HG02642 (cell line): Measurements from ENCODE around the gene HNRNPDL.
"Not testable (repeated sequence)": the region's sequence is repeated elsewhere in the genome, so short reads cannot be mapped to it uniquely, and the experiment has no call there.

Experiments used
- ATAC-seq: cut with Tn5 transposase; IDR thresholded peaks from one replicate; pipeline ENCODE4 v1.9.1; 2021; ENCODE audit warnings: mild to moderate bottlenecking; ENCODE audit not compliant: unreplicated experiment, poor library complexity

Gene HNRNPDL

DNA sequence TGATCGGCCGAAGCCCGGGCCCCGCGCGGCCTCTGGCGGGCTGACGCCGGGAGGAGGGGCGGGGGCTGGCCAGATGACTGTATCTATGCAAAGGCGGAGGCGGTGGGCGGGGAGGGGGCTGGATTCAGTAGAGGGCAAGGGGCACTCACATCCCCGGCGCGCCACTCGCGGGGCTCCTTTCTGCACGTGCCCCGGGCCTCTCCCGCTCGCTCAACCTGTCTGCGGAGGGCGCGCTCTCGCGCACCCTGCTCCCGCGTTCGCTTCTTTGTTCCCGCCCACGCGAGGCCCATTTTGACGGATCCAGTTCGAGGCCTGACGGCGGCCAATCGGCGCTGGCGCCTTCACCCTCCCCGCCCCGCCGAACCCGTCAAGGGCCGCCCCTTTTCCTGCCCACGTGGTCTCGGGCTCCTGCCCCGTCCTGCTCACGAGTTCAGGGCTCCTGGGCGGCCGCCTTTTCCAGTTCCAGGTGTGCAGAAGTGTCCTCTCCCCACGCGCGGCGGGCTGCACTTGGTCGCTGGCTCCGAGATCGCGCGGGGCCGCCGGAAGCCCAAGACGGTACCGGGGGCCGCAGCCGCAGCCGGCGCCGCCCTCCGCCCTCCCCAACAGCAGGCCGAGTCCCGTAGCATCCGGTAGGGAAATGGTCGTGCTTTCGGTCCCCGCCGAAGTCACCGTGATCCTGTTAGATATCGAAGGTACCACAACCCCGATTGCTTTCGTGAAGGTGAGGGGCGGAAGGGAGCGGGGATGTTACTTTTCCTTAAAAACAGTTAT, at the start of gene HNRNPDL, which contains the start of gene ENOPH1:
TSS of gene HNRNPDL (minus strand) at position 270 of the 771 bp plus-strand sequence. CDS start 772 bp downstream, outside the sequence.
TSS of gene ENOPH1 (plus strand) at position 398 of the 771 bp plus-strand sequence. CDS start at position 638, 240 bp downstream.
- ATAC-seq, result peak; percentile 79

DNA sequence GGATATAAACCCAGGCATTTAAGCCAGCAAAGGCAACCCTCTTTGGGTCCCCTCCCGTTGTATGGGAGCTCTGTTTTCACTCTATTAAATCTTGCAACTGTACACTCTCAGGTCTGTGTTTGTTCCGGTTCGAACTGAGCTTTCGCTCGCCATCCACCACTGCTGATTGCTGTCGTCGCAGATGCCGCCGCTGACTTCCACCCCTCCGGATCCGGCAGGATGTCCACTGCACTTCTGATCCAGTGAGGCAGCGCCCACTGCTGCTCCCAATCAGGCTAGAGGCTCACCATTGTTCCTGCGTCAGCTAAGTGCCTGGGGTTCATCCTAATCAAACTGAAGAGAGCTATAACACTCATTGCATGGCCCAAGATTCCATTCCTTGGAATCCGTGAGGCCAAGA, 49.3 kb upstream of the HNRNPDL start:
- ATAC-seq, result no peak

DNA sequence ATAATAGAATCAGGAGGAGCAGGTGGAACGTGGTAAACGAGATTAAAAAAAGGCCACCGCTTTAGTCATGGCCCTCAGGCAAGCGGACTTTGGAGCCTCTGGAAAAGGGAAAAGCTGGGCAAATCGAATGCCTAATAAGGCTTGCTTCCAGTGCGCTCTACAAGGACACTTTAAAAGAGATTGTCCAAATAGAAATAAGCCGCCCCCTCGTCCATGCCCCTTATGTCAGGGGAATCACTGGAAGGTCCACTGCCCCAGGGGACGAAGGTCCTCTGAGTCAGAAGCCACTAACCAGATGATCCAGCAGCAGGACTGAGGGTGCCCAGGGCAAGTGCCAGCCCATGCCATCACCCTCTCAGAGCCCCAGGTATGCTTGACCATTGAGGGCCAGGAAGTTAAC, 47.2 kb upstream of the HNRNPDL start:
- not testable (repeated sequence) for ATAC-seq

DNA sequence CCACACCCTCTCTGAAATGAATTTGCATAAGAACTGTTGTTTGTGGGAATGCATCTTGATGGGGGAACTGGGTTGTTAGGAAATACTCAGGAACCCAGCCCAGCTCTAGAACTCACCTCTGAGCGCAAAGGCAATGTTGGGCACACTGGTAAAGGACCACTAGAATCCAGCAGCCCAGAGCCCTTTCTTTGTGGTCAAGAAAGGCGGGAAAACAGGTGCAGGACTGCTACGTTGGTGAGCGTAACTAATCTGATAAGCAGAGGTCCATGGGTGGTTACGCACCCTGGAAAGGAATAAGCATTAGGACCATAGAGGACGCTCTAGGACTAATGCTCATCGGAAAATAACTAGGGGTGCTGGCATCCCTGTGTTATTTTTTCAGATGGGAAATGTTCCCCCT, 45.7 kb upstream of the HNRNPDL start:
- ATAC-seq, result not testable (repeated sequence)

DNA sequence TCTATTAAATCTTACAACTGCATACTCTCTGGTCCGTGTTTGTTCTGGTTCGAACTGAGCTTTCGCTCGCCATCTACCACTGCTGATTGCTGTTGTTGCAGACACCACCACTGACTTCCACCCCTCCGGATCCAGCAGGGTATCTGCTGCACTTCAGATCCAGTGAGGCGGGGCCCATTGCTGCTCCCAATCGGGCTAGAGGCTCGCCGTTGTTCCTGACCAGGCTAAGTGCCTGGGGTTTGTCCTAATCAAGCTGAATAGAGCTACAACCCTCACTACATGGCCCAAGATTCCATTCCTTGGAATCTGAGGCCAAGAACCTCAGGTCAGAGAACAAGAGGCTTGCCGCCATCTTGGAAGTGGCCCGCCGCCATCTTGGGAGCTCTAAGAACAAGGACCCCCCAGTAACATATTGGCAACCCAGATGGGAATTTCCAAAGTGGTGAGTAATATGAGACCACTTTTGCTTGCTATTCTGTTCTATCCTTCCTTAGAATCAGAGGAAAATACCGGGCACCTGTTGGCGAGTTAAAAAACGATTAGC, 43.4 kb upstream of the HNRNPDL start:
- ATAC-seq, result no peak

DNA sequence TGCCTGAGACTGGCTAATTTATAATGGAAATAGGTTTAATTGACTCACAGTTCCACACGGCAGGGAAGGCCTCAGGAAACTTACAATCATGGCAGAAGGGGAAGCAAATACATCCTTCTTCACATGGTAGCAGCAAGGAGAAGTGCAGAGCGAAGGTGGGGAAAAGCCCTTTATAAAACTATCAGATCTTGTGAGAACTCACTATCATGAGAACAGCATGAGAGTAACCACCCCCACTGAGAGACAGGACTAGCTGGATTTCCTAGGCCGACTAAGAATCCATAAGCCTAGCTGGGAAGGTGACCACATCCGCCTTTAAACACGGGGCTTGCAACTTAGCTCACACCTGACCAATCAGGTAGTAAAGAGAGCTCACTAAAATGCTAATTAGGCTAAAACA, 42.8 kb upstream of the HNRNPDL start:
- not testable (repeated sequence) for ATAC-seq

DNA sequence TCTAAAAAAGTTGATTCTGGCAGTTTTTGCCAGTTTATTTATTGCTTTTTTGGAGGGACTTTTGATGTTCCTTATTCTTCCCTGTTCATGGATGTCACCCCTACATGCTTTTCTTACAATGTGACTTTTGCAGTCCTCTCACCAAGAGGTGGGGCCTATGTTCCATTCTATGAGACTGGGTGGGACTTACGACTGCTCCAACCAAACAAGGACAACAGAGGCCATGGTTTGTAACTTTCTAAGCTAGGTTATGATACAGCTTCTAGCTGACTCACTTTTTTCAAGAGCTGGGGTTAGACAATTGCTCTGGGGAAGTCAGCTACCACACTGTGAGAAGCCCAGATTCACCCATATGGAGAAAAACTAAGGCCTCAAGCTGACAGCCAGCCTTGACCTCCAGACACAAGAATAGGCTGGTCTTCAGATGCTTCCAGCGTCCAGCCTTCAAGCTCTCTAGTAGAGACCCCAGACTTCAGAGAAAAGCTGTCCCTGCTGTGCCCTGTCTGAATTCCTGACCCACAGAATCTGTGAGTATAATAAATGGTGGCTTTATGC, 39.6 kb upstream of the HNRNPDL start:
- no peak for ATAC-seq

DNA sequence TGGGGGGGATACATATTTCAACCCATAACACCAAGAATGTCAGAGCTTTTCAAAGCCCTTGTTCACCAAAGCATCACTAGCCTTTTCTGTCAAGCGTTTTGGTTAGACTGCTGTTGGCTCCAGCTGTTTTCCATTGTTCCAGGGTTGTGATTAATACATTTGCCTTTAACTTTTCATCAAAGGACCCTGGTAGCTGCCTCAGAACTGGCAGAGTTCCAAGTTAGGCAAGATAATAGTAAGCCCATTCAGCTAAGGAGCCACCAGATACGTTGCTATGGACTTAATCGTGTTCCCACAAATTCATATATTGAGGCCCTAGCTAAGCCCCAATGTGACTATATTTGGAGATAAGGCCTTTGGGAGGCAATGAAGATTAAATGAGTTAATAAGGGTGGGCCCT, 37.2 kb upstream of the HNRNPDL start:
- no peak for ATAC-seq

DNA sequence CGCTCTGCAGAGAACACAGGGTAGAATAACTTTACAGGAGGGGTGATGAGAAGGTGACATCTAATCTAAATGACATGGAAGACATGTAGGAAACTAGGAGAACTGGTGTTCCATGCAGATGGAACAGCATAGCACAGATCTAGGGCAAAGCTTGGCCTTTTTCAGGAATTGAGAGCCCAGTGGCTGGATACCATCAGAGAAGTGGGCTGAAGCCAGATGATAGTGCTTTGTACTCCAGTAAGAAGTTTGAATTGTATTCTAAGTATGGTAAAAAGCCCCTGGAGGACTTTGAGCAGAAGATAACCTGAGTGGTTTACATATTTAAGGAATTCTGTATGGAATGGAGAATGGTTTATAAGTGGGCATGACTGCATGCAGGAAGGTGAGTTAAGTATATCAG, 33.0 kb upstream of the HNRNPDL start:
- no peak for ATAC-seq

DNA sequence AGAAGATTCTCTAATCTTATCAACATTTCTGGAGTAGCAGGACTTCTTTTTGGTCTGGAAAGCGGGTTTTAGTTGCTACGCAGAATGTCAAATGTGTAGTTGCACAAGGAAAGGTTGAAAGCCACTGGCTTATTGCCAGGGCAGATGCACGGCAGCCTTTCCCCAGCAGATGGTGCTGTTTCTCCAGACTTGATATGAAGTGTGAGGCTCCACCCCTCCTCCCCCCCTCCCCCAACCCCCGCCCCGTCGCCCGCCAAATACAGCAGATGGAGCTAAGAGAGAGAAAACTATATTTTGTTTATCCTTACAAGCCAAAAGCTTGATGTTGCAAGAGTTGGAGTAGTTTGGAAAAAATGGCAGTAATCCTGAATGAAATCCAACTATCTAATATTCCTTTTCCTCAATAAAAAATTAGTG, 32.2 kb upstream of the HNRNPDL start:
- peak; percentile 87 for ATAC-seq

DNA sequence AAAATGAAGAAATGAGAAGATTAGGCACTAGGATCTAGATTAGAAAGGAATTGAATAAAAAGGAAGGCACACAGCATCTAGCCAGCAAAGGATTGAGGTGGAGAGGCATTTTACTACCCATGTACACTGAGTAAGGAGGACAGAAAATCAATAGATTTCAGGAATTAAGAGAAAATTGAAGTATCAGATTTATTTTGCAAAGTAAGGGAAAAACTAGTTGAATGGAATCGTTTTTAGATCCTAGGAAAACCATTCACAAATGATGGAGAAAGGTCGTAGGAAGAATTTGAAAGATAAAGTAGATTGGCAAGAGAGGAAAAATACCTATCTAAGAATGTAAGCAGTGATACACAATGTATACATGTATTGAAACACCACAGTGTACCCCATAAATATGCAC, 31.4 kb upstream of the HNRNPDL start:
- no peak for ATAC-seq

DNA sequence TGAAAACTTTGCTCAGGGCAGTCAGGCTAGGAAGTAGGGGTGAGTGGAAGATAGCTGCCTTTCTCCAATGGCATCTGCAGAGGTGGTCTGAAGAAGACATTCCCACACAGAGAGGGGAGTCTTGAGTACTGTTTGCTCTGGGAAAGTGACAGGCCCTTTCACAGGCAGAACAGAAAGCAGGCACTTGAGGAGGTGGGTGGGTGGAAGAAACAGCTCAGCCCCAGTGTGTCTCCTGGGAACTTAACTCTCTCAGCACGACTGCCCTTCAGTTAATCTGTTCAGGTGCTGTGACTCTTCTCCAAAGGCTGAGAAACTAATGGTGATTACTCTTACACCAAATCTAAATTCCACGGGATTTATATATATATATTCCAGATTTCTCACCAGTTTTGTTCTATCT, 28.5 kb upstream of the HNRNPDL start:
- ATAC-seq, result no peak

DNA sequence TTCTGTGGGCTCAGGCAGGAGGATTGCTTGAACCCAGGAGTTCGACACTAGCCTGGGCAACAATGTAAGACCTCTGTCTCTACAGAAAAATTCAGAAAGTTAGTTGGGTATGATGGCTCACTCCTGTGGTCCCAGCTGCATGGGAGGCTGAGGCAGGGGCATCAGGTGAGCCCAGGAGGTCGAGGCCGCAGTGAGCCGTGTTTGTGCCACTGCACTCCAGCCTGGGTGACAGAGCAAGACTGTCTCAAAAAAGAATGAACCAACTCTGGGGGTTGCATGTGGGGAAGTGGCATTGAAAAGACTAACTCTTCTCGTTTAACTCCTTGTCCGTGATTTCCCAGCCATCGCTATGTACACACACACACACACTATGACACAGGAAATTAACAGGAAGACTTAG, 27.0 kb upstream of the HNRNPDL start:
- no peak for ATAC-seq

DNA sequence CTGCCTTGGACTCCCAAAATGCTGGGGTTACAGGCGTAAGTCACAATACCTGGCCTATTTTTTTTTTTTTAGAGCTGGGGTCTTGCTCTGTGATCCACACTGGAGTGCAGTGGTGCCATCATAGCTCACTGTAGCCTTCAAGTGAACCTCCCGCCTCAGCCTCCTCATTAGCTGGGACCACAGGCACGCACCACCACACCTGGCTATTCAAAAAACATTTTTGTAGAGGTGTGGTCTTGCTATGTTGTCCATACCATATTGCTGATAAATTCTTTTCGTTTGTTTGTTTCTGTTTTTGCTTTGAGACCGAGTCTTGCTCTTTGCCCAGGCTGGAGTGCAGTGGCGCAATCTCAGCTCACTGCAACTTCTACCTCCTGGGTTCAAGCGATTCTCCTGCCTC, 21.8 kb upstream of the HNRNPDL start:
- ATAC-seq, result no peak

DNA sequence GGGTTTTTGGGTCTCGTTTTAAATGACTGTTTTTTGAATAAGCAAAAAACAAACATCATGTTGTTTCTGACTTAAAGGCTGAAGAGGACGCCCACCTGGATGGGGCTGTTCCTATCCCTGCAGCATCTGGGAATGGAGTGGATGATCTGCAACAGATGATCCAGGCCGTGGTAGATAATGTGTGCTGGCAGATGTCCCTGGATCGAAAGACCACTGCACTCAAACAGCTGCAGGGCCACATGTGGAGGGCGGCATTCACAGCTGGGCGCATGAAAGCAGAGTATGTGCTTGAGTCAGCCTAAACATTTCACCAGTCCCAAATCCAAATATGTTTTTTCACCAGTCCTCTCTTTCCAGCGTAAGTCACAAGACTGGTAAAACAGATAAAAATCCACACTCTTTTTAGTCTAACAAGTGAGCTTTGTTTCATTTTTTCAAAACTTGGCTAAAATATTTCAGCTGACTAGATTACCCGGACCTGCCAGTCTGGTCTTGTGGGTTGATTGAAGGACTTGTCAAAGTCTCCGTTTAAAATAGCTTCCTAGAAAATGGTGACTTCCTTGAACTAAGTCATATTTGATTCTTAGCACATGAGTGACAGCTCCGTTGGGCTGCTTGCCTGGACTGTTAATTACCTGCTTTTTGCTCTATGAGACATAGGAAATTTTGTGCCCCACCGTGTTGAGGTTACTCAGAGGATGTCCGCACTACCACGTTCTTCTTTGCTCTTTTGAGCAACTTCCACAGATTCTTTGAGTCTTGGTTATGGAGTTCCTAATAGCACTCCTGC, 20.9 kb upstream of the HNRNPDL start:
- ATAC-seq, result no peak

DNA sequence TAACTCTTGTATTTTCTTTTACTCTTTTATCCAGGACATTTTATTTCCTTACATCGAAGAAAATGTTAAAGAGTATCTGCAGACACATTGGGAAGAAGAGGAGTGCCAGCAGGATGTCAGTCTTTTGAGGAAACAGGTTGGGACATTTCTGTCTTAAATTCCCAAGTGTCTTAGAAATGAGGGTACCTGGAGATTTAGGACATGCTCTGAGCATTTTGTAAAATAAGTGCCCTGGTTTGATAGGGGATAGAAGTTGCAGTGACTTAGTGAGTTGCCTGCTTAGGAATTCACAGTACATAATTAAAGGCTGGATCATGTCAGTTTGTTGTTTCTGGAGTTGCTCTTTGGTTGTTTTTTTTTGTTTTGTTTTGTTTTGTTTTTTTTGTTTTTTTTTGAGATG, 17.6 kb upstream of the HNRNPDL start:
- ATAC-seq, result no peak

DNA sequence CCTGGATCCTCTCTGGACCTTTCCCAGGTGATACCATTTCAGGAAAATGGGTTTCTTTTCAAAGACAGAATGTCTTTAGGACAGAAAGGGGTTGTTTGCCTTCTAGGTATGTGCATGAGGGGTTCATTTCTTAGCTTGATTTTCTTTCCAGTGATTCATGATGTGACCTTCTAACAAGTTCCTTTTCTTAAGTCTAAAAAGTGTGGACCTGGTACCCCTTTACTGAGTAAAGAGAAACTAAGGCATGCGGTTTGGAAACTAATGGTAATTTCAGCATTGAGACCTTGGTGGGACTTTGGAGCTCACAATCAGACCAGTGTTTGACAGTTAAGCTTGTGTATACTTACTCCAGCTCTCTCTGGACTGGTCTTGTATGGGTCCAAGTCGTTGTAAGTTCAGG, 8.8 kb upstream of the HNRNPDL start:
- no peak for ATAC-seq

DNA sequence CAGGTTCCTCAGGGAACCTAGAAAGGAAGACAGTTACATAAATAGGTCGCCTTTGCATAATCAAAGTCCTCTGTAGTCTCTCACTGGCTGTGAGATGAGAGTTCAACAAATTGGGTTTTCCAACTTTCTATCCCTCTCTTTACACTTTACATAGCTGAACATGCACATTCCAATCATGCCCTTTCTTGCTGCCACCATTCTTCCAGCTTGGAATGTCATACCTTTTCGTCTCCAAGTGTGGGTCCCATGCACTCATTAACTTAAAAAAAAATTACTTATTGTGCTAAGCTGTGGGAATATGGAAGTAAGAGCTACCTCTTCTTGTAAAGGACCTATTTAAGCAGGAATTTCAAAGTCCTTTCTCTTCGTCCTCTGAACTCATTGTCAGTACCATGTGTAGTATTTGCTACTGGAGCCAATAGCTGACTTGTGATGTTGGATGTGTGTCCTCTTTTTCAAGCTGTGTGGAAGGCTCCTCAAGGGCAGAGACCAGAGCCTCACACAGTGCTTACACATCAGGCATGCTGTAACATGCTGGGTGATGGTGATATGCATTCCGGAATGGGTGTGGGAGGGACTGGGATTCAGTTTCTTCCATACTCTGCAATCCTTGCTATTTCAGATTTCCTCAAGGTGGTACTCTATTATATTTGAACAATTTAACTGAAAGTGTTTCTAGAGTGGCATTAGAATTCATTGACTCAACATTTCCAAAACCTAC, 7.2 kb upstream of the HNRNPDL start:
- ATAC-seq, result no peak

DNA sequence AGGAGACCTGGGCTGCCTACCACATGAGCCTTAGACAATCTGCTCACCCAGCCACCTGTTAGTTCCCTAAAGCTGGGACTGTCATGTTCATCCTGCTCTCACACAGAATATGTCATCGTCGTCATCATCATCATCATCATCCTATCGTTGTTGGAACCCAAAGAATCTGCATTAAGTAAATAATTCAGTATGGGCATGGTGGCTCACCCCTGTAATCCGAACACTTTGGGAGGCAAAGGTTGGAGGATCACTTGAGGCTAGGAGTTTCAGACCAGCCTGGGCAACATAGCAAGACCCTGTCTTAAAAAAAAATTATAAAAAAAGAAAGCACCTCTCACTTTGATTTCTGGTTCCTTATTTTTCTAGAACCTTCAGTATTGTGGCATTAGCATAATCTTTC, 6.5 kb upstream of the HNRNPDL start:
- ATAC-seq, result no peak

DNA sequence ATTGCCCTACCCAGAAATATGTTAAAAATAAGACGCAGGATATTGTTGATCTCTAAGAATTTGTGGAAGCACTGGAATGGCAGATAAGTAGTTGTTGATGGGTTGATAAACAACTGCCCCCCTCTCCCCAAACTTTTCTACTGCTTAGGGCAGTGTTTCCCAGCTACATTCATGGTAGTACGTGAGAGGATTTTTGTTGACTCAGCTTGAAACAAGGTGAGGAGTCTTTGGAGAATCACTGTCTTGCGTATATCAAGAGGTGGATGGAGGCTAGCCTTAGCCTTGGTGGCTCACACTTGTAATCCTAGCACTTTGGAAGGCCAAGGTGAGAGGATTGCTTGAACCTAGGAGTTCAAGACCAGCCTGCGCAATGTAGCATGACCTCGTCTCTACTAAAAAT, 5.9 kb upstream of the HNRNPDL start:
- no peak for ATAC-seq
